ENCODE measurements around the gene NFIB. TPM values are rescaled to one million over a fixed set of nuclear protein-coding genes. Genes with fewer than 3 reads are reported as not detected.
A peak's percentile ranks its signal among the peaks of the same experiment; 100 is the strongest.

NFIB gene
- total RNA-seq, 4 donors from 2014 or later: 61.0 to 68.3 (median 65.4) TPM

DNA sequence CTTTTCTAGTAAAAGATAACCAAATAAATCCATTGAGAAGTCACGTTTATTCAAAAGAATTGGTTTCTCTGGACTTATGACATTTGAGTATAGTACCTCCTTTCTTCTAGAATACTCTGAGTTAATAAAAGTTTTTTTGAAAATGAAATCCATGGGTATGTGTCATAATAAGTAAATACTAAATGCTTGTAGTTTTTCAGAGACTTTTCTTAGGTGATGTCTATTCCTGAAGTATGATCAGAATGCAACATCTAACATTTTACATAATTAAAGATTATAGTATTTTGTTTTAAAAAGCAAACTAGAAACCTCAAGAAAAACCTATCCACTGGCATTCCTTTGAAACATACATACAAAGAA, 63.2 kb downstream of the NFIB start:
- ATAC-seq: no peak
- Histone ChIP-seq H3K27ac (peak overlapping the region in 1 of 4 donors; percentile 62), H3K9me3 (no peaks in the 10 kb centered on the region), H3K4me3 (no peak overlapping the region), H3K36me3 (no peaks in the 10 kb centered on the region), H3K4me1 (peaks cover 2 to 56% (median 8%) of the 10 kb centered on the region in 3 donors), H3K27me3 (no peaks in the 10 kb centered on the region)
- TF ChIP-seq POLR2A (IDR thresholded peaks at IDR 0.05) (no peak), POLR2AphosphoS5 (IDR thresholded peaks at IDR 0.05) (no peak), EP300 (IDR thresholded peaks at IDR 0.05) (no peak), CTCF (IDR thresholded peaks at IDR 0.05) (no peak)
- 53 to 73% methylated on average over 1 of the region's 1 CpG for WGBS, 2 donors (ENCODE audit: low coverage in 1 of 2)

GRCh38 chr9:14249527-14249926, 64.4 kb downstream of the NFIB start:
- H3K27ac ChIP-seq: no peak overlapping the region
- 73 to 100% methylated on average over 2 of the region's 2 CpGs for WGBS, 2 donors (ENCODE audit: low coverage in 1 of 2)
- no peak overlapping the region for H3K4me3 ChIP-seq
- TF ChIP-seq POLR2AphosphoS5 (IDR thresholded peaks at IDR 0.05): no peak
- no peak for TF ChIP-seq POLR2A (IDR thresholded peaks at IDR 0.05)
- TF ChIP-seq CTCF (IDR thresholded peaks at IDR 0.05): no peak
- no peak for TF ChIP-seq EP300 (IDR thresholded peaks at IDR 0.05)
- no peak for ATAC-seq
- no peaks in the 10 kb centered on the region for H3K9me3 ChIP-seq
- no peaks in the 10 kb centered on the region for H3K36me3 ChIP-seq
- peaks cover 2 to 55% (median 8%) of the 10 kb centered on the region in 3 donors for H3K4me1 ChIP-seq
- H3K27me3 ChIP-seq: no peaks in the 10 kb centered on the region

DNA sequence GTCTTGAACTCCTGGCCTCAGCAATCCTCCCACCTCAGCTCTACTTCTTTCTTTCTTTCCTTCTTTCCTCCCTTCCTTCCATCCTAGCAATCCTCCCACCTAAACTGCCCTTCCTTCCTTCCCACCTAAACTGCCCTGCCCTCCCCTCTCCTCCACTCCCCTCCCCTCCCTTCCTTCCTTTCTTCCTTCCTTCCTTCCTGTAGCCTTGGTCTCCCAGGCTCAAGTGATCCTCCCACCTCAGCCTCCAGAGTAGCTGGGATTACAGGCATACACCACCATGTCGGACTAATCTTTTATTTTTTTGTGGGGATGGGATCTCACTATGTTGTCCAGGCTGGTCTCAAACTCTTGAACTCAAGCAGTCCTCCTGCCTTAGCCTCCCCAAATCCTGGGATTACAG, 65.8 kb downstream of the NFIB start:
- no peak for TF ChIP-seq POLR2A (IDR thresholded peaks at IDR 0.05)
- TF ChIP-seq CTCF (IDR thresholded peaks at IDR 0.05): no peak
- no peak for TF ChIP-seq POLR2AphosphoS5 (IDR thresholded peaks at IDR 0.05)
- no peak for TF ChIP-seq EP300 (IDR thresholded peaks at IDR 0.05)
- peaks cover 2 to 55% (median 8%) of the 10 kb centered on the region in 3 donors for H3K4me1 ChIP-seq
- no peak overlapping the region for H3K4me3 ChIP-seq
- no peak for ATAC-seq
- H3K27me3 ChIP-seq: no peaks in the 10 kb centered on the region
- H3K27ac ChIP-seq: no peak overlapping the region
- no peaks in the 10 kb centered on the region for H3K36me3 ChIP-seq
- H3K9me3 ChIP-seq: no peaks in the 10 kb centered on the region
- WGBS, 2 donors (ENCODE audit: low coverage in 1 of 2): 100% methylated on average over 1 of the region's 1 CpG; no CpG with 5 or more reads in 1 of the 2 donors

GRCh38 chr9:14247577-14247976, 66.4 kb downstream of the NFIB start:
- no peak for ATAC-seq
- TF ChIP-seq CTCF (IDR thresholded peaks at IDR 0.05): no peak
- no peak for TF ChIP-seq POLR2AphosphoS5 (IDR thresholded peaks at IDR 0.05)
- TF ChIP-seq EP300 (IDR thresholded peaks at IDR 0.05): no peak
- no peak for TF ChIP-seq POLR2A (IDR thresholded peaks at IDR 0.05)
- no peaks in the 10 kb centered on the region for H3K36me3 ChIP-seq
- no peak overlapping the region for H3K4me3 ChIP-seq
- no peak overlapping the region for H3K27ac ChIP-seq
- H3K27me3 ChIP-seq: no peaks in the 10 kb centered on the region
- no peaks in the 10 kb centered on the region for H3K9me3 ChIP-seq
- 89 to 100% methylated on average over 1 of the region's 1 CpG for WGBS, 2 donors (ENCODE audit: low coverage in 1 of 2)
- H3K4me1 ChIP-seq: peaks cover 2 to 53% (median 8%) of the 10 kb centered on the region in 3 donors

DNA sequence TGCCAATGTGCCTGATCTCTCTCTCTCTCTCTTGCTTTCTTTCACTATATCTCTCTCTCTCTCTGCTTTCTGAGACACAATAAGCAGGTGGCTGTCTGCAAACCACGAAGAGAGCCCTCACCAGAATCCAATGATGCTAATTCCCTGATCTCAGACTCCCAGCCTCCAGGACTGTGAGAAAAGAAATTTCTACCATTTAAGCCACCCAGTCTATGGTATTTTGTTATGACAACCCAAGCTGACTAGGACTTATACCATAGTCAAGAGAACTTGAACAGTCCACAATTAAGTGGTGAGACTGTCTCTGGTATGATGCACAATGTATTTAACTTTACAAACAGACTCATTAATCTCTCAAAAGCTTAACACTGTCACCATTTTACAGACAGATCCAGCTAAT, 67.0 kb downstream of the NFIB start:
- Histone ChIP-seq H3K9me3 (no peaks in the 10 kb centered on the region), H3K4me3 (no peak overlapping the region), H3K36me3 (no peaks in the 10 kb centered on the region), H3K27ac (no peak overlapping the region), H3K4me1 (peaks cover 2 to 53% (median 8%) of the 10 kb centered on the region in 3 donors), H3K27me3 (no peaks in the 10 kb centered on the region)
- TF ChIP-seq CTCF (IDR thresholded peaks at IDR 0.05): no peak
- no peak for TF ChIP-seq EP300 (IDR thresholded peaks at IDR 0.05)
- TF ChIP-seq POLR2A (IDR thresholded peaks at IDR 0.05): no peak
- no peak for TF ChIP-seq POLR2AphosphoS5 (IDR thresholded peaks at IDR 0.05)
- WGBS, 2 donors (ENCODE audit: low coverage in 1 of 2): 78% methylated on average over 1 of the region's 1 CpG; no CpG with 5 or more reads in 1 of the 2 donors
- ATAC-seq: peak; percentile 14

Measured in gastroesophageal sphincter (tissue), 4 donors.